ENCODE results near the gene RRP1. TPM values are rescaled to one million over a fixed set of nuclear protein-coding genes. Genes with fewer than 3 reads are reported as not detected.

Gene RRP1
- total RNA-seq, 2 donors from 2014 or later: 14.5 to 25.7 TPM

GRCh38 chr21:43850728-43851295, 61.4 kb downstream of the RRP1 start:
- intact Hi-C loops (cut with DNase I): no loop called here
- no peak for TF ChIP-seq CTCF (IDR thresholded peaks at IDR 0.05)
- no peaks in the 10 kb centered on the region for H3K9me3 ChIP-seq
- H3K9ac ChIP-seq (ENCODE audit: low read depth in 2 of 2, low read length in 2 of 2): no peak overlapping the region
- H3K27ac ChIP-seq: no peak overlapping the region
- H3K36me3 ChIP-seq: no peaks in the 10 kb centered on the region
- no peaks in the 10 kb centered on the region for H3K4me1 ChIP-seq
- no peaks in the 10 kb centered on the region for H3K27me3 ChIP-seq
- H3K4me3 ChIP-seq: no peak overlapping the region
- no peak for DNase-seq

- Histone ChIP-seq H3K36me3 (no peaks in the 10 kb centered on the region), H3K27me3 (no peaks in the 10 kb centered on the region), H3K9ac (ENCODE audit: low read depth in 2 of 2, low read length in 2 of 2) (no peak overlapping the region), H3K27ac (no peak overlapping the region), H3K4me3 (no peak overlapping the region), H3K4me1 (no peaks in the 10 kb centered on the region), H3K9me3 (no peaks in the 10 kb centered on the region)
- no peak for DNase-seq
- intact Hi-C loops (cut with DNase I): no loop called here
- no peak for TF ChIP-seq CTCF (IDR thresholded peaks at IDR 0.05)
These were observed 62.2 kb downstream of the RRP1 start for GRCh38 chr21:43851593-43851992.

- H3K4me1 ChIP-seq: no peaks in the 10 kb centered on the region
- H3K27me3 ChIP-seq: no peaks in the 10 kb centered on the region
- intact Hi-C loops (cut with DNase I): no loop called here
- H3K36me3 ChIP-seq: no peaks in the 10 kb centered on the region
- no peak overlapping the region for H3K27ac ChIP-seq
- no peak for TF ChIP-seq CTCF (IDR thresholded peaks at IDR 0.05)
- H3K4me3 ChIP-seq: no peak overlapping the region
- no peaks in the 10 kb centered on the region for H3K9me3 ChIP-seq
- no peak for DNase-seq
- H3K9ac ChIP-seq (ENCODE audit: low read depth in 2 of 2, low read length in 2 of 2): no peak overlapping the region
These were observed 64.7 kb downstream of the RRP1 start for GRCh38 chr21:43853851-43854772.

Other genes starting within 250 kb of the RRP1 start
- under 1 TPM in 1 of 2 donors, not detected in 1; 0.45 TPM for gene HSF2BP, start 130.1 kb upstream of the RRP1 start, total RNA-seq
- 10 to 100 TPM; 11.0 to 22.1 TPM for gene RRP1B, start 130.0 kb upstream of the RRP1 start, total RNA-seq
- 100 to 1,000 TPM; 155 to 188 TPM for gene PDXK, start 70.4 kb upstream of the RRP1 start, total RNA-seq
- gene CSTB, start 13.3 kb upstream of the RRP1 start, total RNA-seq: 10 to 100 TPM; 67.5 to 86.6 TPM
- gene AGPAT3, start 75.6 kb downstream of the RRP1 start, total RNA-seq: 100 to 1,000 TPM in 1 of 2 donors, 10 to 100 TPM in 1; 82.2 to 101 TPM
- 10 to 100 TPM; 46.6 to 50.2 TPM for gene TRAPPC10, start 222.7 kb downstream of the RRP1 start, total RNA-seq

Measured in colonic mucosa (tissue), 4 donors.